HCT116 (cell line): ENCODE data around the gene GPR3. TPM values are rescaled to one million over a fixed set of nuclear protein-coding genes. Genes with fewer than 3 reads are reported as not detected.
A peak's percentile ranks its signal among the peaks of the same experiment; 100 is the strongest.

Experiments used
- ATAC-seq: fragments of 200-7000 bp; cut with Tn5 transposase; 2 replicates; pipeline ENCODE4 v1.9.1; 2020; ENCODE audit warnings: mild to moderate bottlenecking, moderate library complexity
- BruUV-seq: library from RNA; stranded (reverse); fragments of 400-500 nt; replicated peaks from 2 replicates; lab custom pipeline; 2021; lab: Mats Ljungman, UMichigan
- CTCF ChIA-PET: fragments of 300-600 bp; sonication (Branson Sonifier 250); formaldehyde crosslinking; loops from one replicate; lab custom pipeline; 2021; ENCODE audit warnings: antibody characterized with exemption; lab: Charles Lee
- POLR2A ChIA-PET: fragments of 300-600, 350-600 bp; sonication (Branson Sonifier 250); formaldehyde crosslinking; loops from one replicate; lab custom pipeline; 2021; ENCODE audit warnings: antibody characterized with exemption; lab: Charles Lee
- RAD21 ChIA-PET, 2 experiments: fragments of 300-600 bp; sonication (Branson Sonifier 250); formaldehyde crosslinking; loops; one replicate each; lab custom pipeline; 2023; ENCODE audit warnings: low total read pairs in 2 of 2; ENCODE audit not compliant: uncharacterized antibody in 2 of 2, unreplicated experiment in 2 of 2, low non-redundant PET in 1 of 2; lab: Charles Lee
- DNase-seq: peaks from one replicate; pipeline ENCODE4 v3.0.0-alpha.2; 2010; ENCODE audit warnings: low read depth, low spot score
- H2AFZ ChIP-seq: fragments of 200-600 bp; shearing (Covaris generic), sonication (generic); 2 replicates; pipeline ENCODE4 v1.6.1; 2017; ENCODE audit warnings: low read depth, mixed run types, mixed read lengths, antibody characterized with exemption, low read length; ENCODE audit not compliant: poor library complexity, severe bottlenecking
- H3K27ac ChIP-seq: 2 replicates; pipeline ENCODE4 v1.5.1; 2012; ENCODE audit warnings: low read depth, low read length
- H3K27me3 ChIP-seq: fragments of 200-600 bp; sonication (generic); 2 replicates; pipeline ENCODE4 v1.6.1; 2016; ENCODE audit warnings: mixed run types, low read length, mixed read lengths; ENCODE audit not compliant: insufficient read depth
- H3K36me3 ChIP-seq, 2 experiments: fragments of 200-500 bp in 1 of 2; fragments of 200-600 bp in 1 of 2; sonication (Bioruptor generic) in 1 of 2; sonication (generic) in 1 of 2; 2 replicates each; pipeline versions ENCODE4 v1.5.1 to v1.6.1; 2014 to 2016; ENCODE audit warnings: low read length in 2 of 2, inconsistent platforms in 1 of 2, mixed read lengths in 1 of 2, mixed run types in 1 of 2; ENCODE audit not compliant: insufficient read depth in 2 of 2, control insufficient read depth in 1 of 2
- H3K4me1 ChIP-seq, 2 experiments: fragments of 200-600 bp in 1 of 2; sonication (generic) in 1 of 2; 2 replicates each; pipeline versions ENCODE4 v1.5.1 to v1.6.1; 2012 to 2017; ENCODE audit warnings: low read length in 2 of 2, inconsistent platforms in 1 of 2, mild to moderate bottlenecking in 1 of 2, mixed read lengths in 1 of 2, mixed run types in 1 of 2, moderate library complexity in 1 of 2; ENCODE audit not compliant: insufficient read depth in 2 of 2, control insufficient read depth in 1 of 2
- H3K4me2 ChIP-seq: fragments of 200-600 bp; sonication (generic); 2 replicates; pipeline ENCODE4 v1.6.1; 2017; ENCODE audit warnings: mixed run types, low read length, mixed read lengths
- H3K4me3 ChIP-seq, 2 experiments: fragments of 200-600 bp in 1 of 2; sonication (generic) in 1 of 2; replicated peaks in 1 of 2; 2 replicates each; pipeline ENCODE4 v1.5.1; 2011 to 2016; ENCODE audit warnings: low read length in 2 of 2, control low read depth in 1 of 2, low read depth in 1 of 2, mild to moderate bottlenecking in 1 of 2, mixed read lengths in 1 of 2, mixed run types in 1 of 2
- H3K79me2 ChIP-seq: fragments of 200-600 bp; sonication (generic); 2 replicates; pipeline ENCODE4 v1.6.1; 2017; ENCODE audit warnings: mild to moderate bottlenecking, mixed run types, low read length, moderate library complexity, mixed read lengths; ENCODE audit not compliant: insufficient read depth
- H3K9ac ChIP-seq: fragments of 200-600 bp; sonication (generic); 2 replicates; pipeline ENCODE4 v1.6.1; 2016; ENCODE audit warnings: low read length, mixed read lengths
- H3K9me2 ChIP-seq: fragments of 200-600 bp; sonication (generic), shearing (Covaris generic); 2 replicates; pipeline ENCODE4 v1.6.1; 2017; ENCODE audit warnings: mixed run types, mild to moderate bottlenecking, moderate library complexity; ENCODE audit not compliant: insufficient read depth
- H3K9me3 ChIP-seq, 2 experiments: fragments of 200-500 bp in 1 of 2; fragments of 200-600 bp in 1 of 2; sonication (Bioruptor generic) in 1 of 2; sonication (generic) in 1 of 2; 2 replicates each; pipeline ENCODE4 v1.6.1; 2014 to 2017; ENCODE audit warnings: low read length in 2 of 2, mixed read lengths in 2 of 2, inconsistent platforms in 1 of 2, low read depth in 1 of 2, mild to moderate bottlenecking in 1 of 2, mixed run types in 1 of 2, moderate library complexity in 1 of 2; ENCODE audit not compliant: control insufficient read depth in 1 of 2, insufficient read depth in 1 of 2
- H4K20me1 ChIP-seq: fragments of 200-600 bp; sonication (generic), shearing (Covaris generic); 2 replicates; pipeline ENCODE4 v1.6.1; 2017; ENCODE audit warnings: mixed run types, mild to moderate bottlenecking, moderate library complexity; ENCODE audit not compliant: insufficient read depth
- POLR2A ChIP-seq: IDR thresholded peaks from 2 replicates; pipeline ENCODE4 v1.7.0; 2011; ENCODE audit warnings: borderline replicate concordance; ENCODE audit not compliant: insufficient read depth, insufficient read length; ENCODE audit errors: extremely low read depth
- POLR2AphosphoS5 ChIP-seq: IDR thresholded peaks from 2 replicates; pipeline ENCODE4 v1.6.1; 2011; ENCODE audit warnings: mild to moderate bottlenecking, low read depth, low read length, moderate library complexity
- ZBTB33 ChIP-seq: IDR thresholded peaks from 2 replicates; pipeline ENCODE4 v1.6.1; 2011; ENCODE audit warnings: mild to moderate bottlenecking, low read length, moderate library complexity; ENCODE audit not compliant: insufficient replicate concordance; ENCODE audit errors: extremely low read depth
- intact Hi-C: fragments of 100-400 bp; cut with micrococcal nuclease; formaldehyde crosslinking; loops from 2 replicates; pipeline ENCODE4 v1.10.0; 2022
- total RNA-seq: library from RNA; stranded (reverse); gene quantifications from one replicate; pipeline ENCODE4 v1.2.1, GENCODE V29; 2021; ENCODE audit not compliant: unreplicated experiment

GPR3 gene
- total RNA-seq, 1 experiment from 2014 or later = 2.8 TPM

- no peaks in the 10 kb centered on the region; a peak in 1 of 4 replicates for H3K36me3 ChIP-seq
- BruUV-seq = no TSS peak
- DNase-seq (no peak), ATAC-seq (no peak)
- H4K20me1 ChIP-seq = no peaks in the 10 kb centered on the region
- H3K9ac ChIP-seq = no peak overlapping the region
- no peaks in the 10 kb centered on the region for H3K27me3 ChIP-seq
- peaks cover 0 to 14% of the 10 kb centered on the region in 2 experiments; a peak in 3 of 4 replicates for H3K4me1 ChIP-seq
- H3K9me3 ChIP-seq = no peaks in the 10 kb centered on the region
- RAD21 ChIA-PET = interaction anchor here in 1 of 2 experiments (0.6 kb wide), 1 partner anchor 209 kb away, joined by 4 read pairs; no protein-coding TSS in a partner anchor
- POLR2A ChIA-PET = no interaction called here
- H3K4me3 ChIP-seq = no peak overlapping the region
- H3K9me2 ChIP-seq = no peaks in the 10 kb centered on the region
- intact Hi-C loops = no loop called here
- no peak for TF ChIP-seq ZBTB33
- TF ChIP-seq POLR2AphosphoS5 = peak; percentile 17; the same call in 1 of the 2 replicates
- H2AFZ ChIP-seq = no peak overlapping the region
- CTCF ChIA-PET = interaction anchor here (1.1 kb wide), 1 partner anchor 16 kb away, joined by 3 read pairs; no protein-coding TSS in a partner anchor
- no peaks in the 10 kb centered on the region for H3K79me2 ChIP-seq
- no peak overlapping the region for H3K27ac ChIP-seq
- H3K4me2 ChIP-seq = no peak overlapping the region
Measured at GRCh38 chr1:27400082-27400962, 7.9 kb downstream of the GPR3 start.

GRCh38 chr1:27400963-27401341, 8.5 kb downstream of the GPR3 start:
- Histone ChIP-seq H3K4me3 (no peak overlapping the region), H3K9me3 (no peaks in the 10 kb centered on the region), H3K27ac (no peak overlapping the region), H2AFZ (no peak overlapping the region), H3K27me3 (no peaks in the 10 kb centered on the region), H4K20me1 (no peaks in the 10 kb centered on the region), H3K9me2 (no peaks in the 10 kb centered on the region), H3K4me2 (no peak overlapping the region), H3K4me1 (peaks cover 0 to 10% of the 10 kb centered on the region in 2 experiments; a peak in 2 of 4 replicates), H3K36me3 (no peaks in the 10 kb centered on the region; a peak in 1 of 4 replicates), H3K9ac (no peak overlapping the region), H3K79me2 (no peaks in the 10 kb centered on the region)
- BruUV-seq = no TSS peak
- ChIA-PET CTCF (interaction anchor here (1.1 kb wide), 1 partner anchor 15 kb away, joined by 3 read pairs; no protein-coding TSS in a partner anchor), POLR2A (no interaction called here), RAD21 (no interaction called here)
- intact Hi-C loops = no loop called here
- DNase-seq = no peak
- TF ChIP-seq POLR2AphosphoS5 (peak; percentile 57), POLR2A (no peak)
- no peak for ATAC-seq
